HG02610 (cell line): ENCODE measurements around the gene PRTFDC1.
"Not testable (repeated sequence)": the region's sequence is repeated elsewhere in the genome, so short reads cannot be mapped to it uniquely, and the experiment has no call there.

Source experiments
- ATAC-seq: cut with Tn5 transposase; IDR thresholded peaks from one replicate; pipeline ENCODE4 v1.9.1; 2021; ENCODE audit warnings: mild to moderate bottlenecking, moderate library complexity; ENCODE audit not compliant: unreplicated experiment

Gene PRTFDC1

GRCh38 chr10:24952143-24952706 is at the start of gene PRTFDC1:
TSS of gene PRTFDC1 (minus strand) at chr10:24952606. CDS start at chr10:24952575, 31 bp downstream.
- peak; percentile 28 for ATAC-seq

DNA sequence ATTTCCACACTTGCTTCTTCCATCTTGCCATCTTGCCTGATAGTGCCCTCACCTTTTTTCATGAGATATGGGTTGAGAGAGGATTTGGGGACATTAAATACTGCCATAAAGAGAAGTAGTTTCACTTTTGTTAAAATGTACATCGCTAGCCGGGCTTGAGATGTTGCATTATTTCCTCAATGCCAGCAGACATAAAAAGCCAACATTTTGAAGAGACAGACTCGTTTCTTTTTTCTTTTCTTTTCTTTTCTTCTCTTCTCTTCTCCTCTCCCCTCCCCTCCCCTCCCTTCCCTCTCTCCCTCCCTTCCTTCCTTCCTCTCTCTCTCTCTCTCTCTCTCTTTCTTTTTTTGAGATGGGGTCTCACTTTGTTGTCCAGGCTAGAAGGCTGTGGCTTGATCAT is 45.6 kb upstream of the PRTFDC1 start:
- ATAC-seq = no peak

DNA sequence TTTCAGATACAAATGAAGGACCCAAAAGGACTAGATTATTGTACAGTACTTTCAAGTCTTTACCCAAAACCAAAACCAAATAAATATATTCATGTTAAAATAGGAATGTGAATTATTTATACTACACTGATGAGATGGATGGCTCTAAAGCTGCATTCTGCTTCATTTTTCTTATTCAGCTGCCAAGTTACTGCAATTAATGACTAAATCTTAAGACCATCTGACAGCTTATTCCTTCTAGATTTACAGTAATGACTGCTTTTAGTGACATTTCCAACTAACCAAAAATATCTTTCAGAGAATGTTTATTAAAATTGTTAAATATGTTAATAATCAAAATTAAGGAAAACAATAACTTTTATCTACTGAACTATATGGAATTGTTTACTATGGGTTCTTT is 42.7 kb upstream of the PRTFDC1 start:
- ATAC-seq = no peak

- ATAC-seq = no peak
Observed at GRCh38 chr10:24993237-24993958, 41.0 kb upstream of the PRTFDC1 start.

DNA sequence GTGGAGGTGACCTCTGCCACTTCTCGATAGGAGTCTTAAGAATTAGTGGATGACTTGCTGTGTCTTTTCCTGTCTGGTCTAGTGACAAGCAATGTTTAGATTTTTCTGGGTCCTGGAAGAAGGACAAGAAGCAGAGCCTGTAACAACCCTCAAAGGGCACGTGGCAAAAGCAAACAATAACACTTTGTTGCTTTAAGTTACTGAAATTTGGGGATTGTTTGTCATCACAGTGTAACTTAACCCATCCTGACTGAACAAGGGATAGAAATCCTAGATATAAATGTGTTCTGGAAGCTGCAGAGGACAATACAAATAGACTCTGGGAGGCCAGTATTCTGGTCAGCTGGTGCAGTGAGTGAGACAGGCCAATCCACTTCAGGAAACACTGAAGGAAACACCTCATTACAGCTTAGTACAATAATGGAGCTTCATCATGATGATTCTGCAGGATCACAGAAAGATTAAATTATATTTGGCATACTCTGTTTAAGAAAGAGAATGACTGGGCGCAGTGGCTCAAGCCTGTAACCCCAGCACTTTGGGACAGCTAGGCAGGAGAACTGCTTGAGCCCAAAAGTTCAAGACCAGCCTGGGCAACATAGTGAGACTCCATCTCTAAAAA is 40.2 kb upstream of the PRTFDC1 start:
- no peak for ATAC-seq

DNA sequence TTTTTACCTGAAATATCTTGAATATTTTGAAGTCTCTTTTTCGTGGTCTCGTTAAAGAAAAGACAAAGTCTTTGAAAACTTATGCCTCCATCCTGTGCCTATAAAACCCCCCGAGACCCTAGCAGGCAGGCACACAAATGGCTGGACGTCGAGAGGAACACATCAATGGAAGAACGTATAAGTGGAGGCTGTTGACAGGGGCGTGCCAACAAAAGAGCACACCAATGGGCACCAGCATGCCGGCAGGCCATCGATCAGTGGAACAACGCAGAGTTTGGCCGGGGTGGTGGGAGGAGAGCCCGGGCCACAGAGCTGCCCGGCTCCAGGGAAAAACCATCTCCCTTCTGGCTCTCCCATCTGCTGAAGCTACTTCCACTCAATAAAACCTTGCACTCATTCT is 38.9 kb upstream of the PRTFDC1 start:
- ATAC-seq = no peak

GRCh38 chr10:24989867-24990266 is 37.5 kb upstream of the PRTFDC1 start:
- no peak for ATAC-seq

DNA sequence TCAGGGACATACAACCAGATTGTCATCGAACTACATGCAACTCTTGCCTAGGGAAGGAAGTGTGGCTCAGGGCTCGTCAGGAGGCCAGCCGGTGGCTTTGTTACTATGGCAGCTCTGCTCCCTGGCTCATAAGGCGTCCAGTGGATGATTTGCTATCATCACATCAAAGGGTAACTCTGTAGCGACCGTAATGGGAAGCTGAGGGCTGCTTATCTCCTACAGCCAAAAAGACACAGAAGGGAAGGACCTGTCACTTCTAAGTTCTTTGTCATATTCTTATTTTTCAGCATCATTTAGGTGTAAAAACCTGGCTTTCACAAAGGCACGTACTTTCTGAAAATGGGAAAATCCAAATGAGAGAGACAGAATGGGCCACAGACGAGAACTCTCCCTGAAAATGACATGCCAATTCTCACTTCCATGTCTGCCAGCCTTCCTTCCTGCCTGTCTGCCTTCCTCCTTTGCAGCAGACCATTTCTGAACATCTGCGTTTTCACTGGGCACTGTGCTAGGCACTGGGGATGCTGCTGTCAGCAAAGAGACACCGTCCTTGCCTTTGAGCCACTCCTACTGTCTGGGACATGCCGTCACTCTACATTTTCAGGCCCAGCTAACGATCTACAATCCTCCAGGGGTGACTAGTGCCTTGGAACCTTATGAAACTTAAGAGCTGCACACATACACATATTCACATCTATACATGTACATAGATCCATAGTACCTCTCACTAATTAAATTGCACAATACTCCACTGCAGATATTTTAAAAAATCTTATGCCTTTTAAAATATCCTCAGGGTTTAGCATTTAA is 36.6 kb upstream of the PRTFDC1 start:
- no peak for ATAC-seq

- no peak for ATAC-seq
Observed at GRCh38 chr10:24984906-24985305, 32.5 kb upstream of the PRTFDC1 start.

DNA sequence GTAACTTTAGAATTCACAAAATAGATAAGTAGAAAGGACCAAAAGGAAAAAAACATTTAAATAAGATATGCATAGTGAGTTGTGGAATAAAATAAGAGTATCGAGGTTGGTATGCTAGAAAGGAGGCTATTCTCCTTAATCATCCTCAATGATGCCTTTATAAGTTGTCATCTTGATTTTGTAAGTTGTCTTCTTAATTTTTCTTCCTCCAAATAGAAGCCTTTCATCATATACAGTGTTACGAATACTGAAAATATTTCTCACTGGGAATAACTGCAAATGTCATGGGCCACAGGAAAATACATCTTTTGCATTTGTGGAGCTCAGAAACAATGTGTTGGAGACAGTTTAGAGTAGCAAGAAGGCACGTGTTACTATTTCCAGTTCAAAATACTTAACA is 31.5 kb upstream of the PRTFDC1 start:
- ATAC-seq = no peak

DNA sequence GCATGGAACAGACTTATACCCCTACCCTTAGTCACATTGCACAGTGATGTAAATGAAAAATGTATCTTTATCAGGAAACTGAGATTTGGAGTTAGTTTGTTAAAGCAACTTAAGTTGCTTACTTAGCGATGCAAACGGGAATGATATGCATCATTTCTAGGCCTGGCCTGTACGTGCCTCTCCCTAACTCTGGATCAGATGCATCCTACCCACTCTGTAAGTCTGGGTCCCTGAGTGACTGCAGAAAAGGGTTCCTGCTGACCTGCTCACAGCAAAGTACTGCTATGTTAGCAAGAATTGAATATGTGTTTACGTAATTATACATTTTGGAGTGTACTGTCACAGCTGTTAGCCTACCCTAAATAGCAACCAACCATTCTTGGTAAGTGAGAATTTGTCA is 30.7 kb upstream of the PRTFDC1 start:
- peak; percentile 3 for ATAC-seq

DNA sequence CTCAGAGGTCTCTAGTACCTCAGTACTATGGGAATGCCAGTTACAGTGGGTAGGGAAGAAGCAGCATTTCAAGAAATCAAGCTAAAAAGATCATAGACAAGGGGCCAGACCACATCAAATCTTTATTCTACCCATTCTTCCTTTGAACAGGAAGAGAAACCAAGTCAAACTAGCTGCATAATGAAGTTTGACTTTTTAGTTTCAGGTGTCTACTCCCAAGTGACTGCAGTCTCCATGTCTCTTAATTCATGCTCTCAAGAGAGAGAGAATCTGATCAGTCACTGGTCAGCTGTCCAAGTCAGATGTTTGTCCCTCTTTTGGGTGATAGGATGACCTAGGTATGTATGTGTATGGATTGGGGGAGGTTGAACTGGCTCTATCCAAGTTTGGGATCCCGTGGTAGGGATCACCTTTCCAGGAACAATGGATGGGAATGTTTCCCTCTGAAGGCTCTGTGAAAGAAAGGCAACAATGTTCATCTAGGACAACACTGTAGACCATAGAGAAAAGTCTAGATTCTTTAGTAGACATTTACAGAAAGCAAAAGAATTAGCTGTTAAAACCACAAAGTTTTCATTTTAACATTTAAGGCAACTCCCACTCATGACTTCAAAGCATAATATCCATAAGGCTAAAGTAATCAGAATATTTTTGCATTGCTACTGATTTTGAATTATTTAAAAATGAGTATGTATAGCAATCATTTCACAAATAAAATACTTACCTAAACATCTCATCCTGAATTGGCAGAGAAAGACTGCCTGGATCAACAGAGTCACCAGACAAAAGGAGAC is 30.1 kb upstream of the PRTFDC1 start:
- ATAC-seq = peak; percentile 77

DNA sequence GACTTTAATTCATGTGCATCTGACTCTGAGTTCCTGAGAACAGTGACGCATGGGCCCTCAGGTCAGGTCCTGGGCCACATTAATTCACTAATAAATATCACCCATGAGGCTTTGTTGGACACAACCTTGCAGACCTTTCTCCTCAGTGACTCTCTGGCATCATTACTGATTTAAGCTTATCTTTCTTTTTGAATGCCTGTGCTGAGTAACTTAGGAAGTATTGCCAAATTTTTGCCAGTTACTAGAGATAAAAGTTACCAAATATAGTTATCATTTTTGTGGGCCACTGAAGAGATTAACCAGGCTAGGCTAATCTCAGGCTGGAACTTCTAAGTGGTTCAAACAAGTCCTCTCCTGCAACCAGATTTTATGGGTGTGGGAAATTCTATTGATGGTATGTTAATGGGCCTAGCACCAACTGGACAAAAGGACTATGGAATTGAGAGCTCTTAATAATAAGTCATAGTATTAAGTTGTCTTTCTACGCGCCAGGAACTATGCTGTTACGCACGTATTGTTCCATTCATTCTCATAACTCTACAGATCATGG is 28.8 kb upstream of the PRTFDC1 start:
- ATAC-seq = no peak

GRCh38 chr10:24979685-24980084 is 27.3 kb upstream of the PRTFDC1 start:
- no peak for ATAC-seq

- ATAC-seq = no peak
Observed at GRCh38 chr10:24974976-24975375, 22.6 kb upstream of the PRTFDC1 start.

GRCh38 chr10:24973163-24973562 is 20.8 kb upstream of the PRTFDC1 start:
- no peak for ATAC-seq

DNA sequence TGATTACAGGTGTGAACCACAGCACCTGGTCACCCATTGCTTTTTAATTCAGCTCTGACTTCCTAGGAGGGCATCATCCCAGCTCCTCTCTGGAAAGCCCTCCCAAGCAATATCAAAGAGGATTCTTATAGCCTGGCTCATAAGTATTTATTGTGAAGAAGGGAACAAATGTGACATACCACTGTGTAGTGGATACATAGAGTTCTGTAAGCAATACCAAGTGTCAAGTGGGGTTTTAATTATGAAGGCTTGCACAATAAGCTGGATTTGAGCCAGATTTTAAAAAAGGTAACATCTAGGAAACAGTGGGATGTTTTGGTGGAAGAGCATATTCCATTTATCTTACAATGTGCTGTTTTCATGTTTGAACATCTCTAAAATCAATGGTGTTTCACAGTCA is 19.0 kb upstream of the PRTFDC1 start:
- no peak for ATAC-seq

GRCh38 chr10:24969841-24970281 is 17.5 kb upstream of the PRTFDC1 start:
- ATAC-seq = no peak

GRCh38 chr10:24968951-24969350 is 16.5 kb upstream of the PRTFDC1 start:
- ATAC-seq = not testable (repeated sequence)

DNA sequence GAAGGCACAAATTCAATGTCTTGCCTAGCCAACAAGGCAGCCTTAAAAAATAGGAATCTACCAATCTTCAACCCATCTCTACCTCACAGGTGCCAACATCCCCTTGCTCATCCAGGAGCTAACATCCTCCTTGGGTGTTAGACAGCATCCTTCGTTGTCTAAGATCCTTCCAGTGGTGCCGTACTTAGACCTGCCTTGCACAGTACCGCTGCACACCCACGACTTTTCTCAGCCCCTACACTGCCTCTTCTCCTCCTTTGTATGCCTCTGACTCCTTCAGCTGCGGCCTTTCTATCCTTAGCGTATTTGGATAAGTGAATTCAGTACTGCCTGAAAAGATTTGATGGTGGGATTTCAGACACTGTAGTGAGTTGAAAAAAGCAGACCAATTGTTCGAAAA is 15.9 kb upstream of the PRTFDC1 start:
- no peak for ATAC-seq
